Occipital lobe (tissue), 3 donors: ENCODE data around the gene ANKS1B. TPM values are rescaled to one million over a fixed set of nuclear protein-coding genes. Genes with fewer than 3 reads are reported as not detected.
A peak's percentile ranks its signal among the peaks of the same experiment; 100 is the strongest.

Experiments used
- DNase-seq: peaks from one replicate; lab custom pipeline; 2025; lab: John Stamatoyannopoulos, UW
- small RNA-seq: library from RNA; depleted of rRNA; stranded (forward); fragments of <200 nt; gene quantifications from one replicate; pipeline ENCODE3, GENCODE V24; 2014
- total RNA-seq: library from RNA; depleted of rRNA; stranded (reverse); fragments of >200 nt; gene quantifications from one replicate; pipeline ENCODE4 v1.2.3, GENCODE V29; 2014

ANKS1B gene
- total RNA-seq, 1 donor from 2014 or later = 452 TPM

DNA sequence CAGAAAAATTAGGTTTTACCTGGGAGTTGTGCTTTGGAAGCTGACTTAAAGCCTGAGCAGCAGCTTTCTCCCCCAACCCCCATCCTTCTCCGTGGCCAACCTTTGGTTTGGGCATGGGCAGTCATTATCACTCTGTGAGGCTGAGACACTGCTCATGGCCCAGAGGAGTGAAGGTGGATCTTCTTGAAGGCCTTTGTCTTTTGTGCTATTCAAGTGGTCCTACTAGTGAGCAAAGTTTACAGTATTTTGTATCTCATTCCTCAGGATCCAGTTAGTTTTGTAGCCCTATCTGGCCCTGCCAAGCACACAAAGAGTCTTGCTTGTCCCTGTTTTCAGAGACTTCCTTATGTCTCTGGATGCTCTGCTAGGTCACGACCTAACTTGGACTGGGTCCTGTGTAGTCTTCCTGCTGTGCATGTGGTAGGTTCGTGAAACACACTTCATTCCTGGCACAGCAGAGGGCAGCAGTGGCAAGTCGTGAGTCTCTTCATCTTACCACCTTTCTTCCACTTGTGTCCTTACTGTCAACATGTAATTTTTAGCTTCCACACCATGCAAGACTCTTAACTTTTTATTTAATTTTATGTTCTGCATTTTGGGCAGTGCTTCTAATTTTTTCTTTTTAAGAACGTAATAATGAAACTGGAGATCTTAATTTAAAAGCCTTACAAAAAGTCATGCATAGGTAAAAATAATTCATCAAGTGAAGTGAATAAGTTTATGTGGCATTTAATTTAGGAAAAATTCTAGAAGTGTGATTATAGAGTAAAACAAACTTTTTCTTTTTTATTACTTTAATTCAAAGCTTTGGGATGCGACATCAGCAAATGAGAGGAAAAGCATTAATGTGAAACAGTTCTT is 1285.9 kb downstream of the ANKS1B start:
- DNase-seq = peak; percentile 57

DNA sequence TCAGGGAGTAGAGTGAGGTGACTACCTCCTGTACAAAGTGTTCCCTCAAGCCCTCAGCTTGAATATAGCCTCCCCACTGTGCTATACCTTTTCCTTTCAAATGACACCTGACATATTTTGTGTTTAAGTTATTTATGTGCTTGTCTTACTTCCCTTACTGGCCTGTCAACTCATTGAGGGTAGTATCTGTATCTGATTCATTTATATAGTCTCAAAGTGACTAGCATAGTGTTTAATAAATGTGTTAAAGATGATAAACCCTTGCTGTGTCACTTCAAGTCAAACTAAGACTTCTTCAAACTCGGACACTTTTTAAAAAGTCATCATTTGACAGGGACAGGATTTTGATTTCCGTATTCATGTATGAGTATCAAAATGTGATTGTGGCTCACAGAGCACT is 1287.5 kb downstream of the ANKS1B start:
- DNase-seq = no peak

DNA sequence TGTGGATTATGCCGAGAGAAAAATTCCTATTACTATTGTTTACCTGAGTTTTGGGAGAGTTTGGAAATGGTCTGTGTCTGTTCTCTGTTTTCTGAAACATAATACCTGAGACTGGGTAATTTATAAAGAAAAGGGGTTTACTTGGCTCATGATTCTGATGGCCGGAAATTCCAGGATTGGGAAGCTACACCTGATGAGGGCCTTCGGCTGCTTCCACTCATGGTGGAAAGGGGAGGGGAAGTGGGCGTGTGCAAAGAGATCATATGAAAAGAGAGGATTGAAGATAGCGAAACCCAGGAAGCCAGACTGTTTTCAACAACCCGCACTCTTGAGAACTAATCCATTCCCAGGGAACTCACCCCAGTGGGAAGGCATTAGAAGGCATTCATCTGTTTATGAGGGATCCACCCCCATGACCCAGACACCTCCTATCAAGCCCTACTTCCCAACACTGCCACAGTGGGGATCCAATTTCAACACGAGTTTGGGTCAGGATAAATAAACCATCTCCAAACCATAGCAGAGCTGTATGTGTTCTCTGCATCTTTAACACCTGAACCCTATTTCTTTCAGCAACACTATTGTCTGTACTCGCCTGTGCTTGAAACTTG is 1288.6 kb downstream of the ANKS1B start:
- no peak for DNase-seq

DNA sequence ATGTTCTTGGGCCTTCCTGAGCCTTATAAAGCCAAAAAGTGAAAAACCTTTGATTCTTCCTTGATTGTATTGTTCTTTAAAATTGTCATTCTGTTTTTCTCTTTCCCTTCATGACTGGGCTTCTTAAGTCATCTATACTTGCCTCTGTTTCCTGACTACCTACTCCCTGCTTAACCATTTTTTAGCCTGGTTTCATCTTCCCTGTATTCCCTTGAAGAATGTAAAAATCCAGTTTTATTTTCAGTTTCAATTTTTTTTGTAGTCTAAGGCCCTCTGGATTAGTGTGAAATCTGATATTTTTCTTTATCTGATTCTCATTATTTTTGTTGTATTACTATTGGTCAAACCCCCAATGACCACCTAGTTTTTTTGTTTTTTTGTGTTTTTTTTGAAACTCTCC is 1293.4 kb downstream of the ANKS1B start:
- no peak for DNase-seq

DNA sequence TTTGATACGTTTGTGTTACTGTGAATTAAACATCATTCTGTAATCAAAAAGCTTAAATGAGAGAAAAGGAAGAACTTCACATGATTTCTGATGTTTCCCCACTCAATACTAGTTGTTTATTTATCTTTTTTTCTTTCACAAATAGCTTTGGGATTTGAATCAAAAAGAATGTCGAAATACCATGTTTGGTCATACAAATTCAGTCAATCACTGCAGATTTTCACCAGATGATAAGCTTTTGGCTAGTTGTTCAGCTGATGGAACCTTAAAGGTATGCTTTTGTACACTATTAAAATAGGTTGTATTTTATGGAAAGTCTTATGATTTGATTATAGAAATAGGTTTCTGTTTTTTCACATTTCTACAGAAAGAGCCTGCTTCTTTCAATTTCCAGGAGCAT is 1298.1 kb downstream of the ANKS1B start:
- DNase-seq = no peak

Small RNA genes lying within 50 kb of the gene (small RNA-seq; reads per million reads assigned to genes)
- gene RNA5SP366 = not detected

Other genes starting within 250 kb of the ANKS1B start
- 99.2 TPM for gene BLTP3B, start 157.9 kb upstream of the ANKS1B start, total RNA-seq
- gene ACTR6, start 215.9 kb upstream of the ANKS1B start, total RNA-seq = 50.5 TPM